ENCODE results near the gene NMBR. TPM values are rescaled to one million over a fixed set of nuclear protein-coding genes. Genes with fewer than 3 reads are reported as not detected.
"Not testable (repeated sequence)": the region's sequence is repeated elsewhere in the genome, so short reads cannot be mapped to it uniquely, and the experiment has no call there.

The NMBR gene
- not detected for total RNA-seq
- not detected for polyA plus RNA-seq
- long read RNA-seq, donor 1, result 0 reads
- long read RNA-seq, donor 2, result 0 reads
- long read RNA-seq, donor 3, result 0 reads
- long read RNA-seq, donor 4, result 0 reads

GRCh38 chr6:142146828-142147662 lies at the start of gene NMBR, which contains the start of gene VTA1:
Gene NMBR, minus strand, starts transcription at chr6:142147122. Its CDS starts 58,464 bp downstream, at chr6:142088658.
Gene VTA1, plus strand, starts transcription at chr6:142147263. Its CDS starts 25 bp downstream, at chr6:142147288.
- Histone ChIP-seq H3K27me3 (ENCODE audit: control insufficient read depth, insufficient read depth) (no peaks in the 10 kb centered on the region), H3K9me3 (ENCODE audit: control insufficient read depth, low read length) (no peaks in the 10 kb centered on the region), H3K4me3 (ENCODE audit: low read length) (peak within 1 kb of the TSS; percentile 90), H3K4me1 (ENCODE audit: control insufficient read depth, insufficient read depth, low read length) (peaks cover 2% of the 10 kb centered on the region), H3K27ac (ENCODE audit: low read length) (peak within 1 kb of the TSS; percentile 0)
- intact Hi-C loops (cut with DNase I), result loop anchor here in 2 of 4 donors (5.0 kb wide), 2 partner anchors 60 to 240 kb away; no protein-coding TSS in a partner anchor
- WGBS, result under 1% methylated on average over 38 of the region's 38 CpGs
- DNase-seq, result peak; percentile 97 to 98 (median 98)
- ATAC-seq, result peak; percentile 99 to 100

GRCh38 chr6:142195862-142196541 lies 49.1 kb upstream of the NMBR start:
- Histone ChIP-seq H3K9me3 (ENCODE audit: control insufficient read depth, low read length) (no peaks in the 10 kb centered on the region), H3K27ac (ENCODE audit: low read length) (no peak overlapping the region), H3K27me3 (ENCODE audit: control insufficient read depth, insufficient read depth) (no peaks in the 10 kb centered on the region), H3K4me3 (ENCODE audit: low read length) (no peak overlapping the region), H3K4me1 (ENCODE audit: control insufficient read depth, insufficient read depth, low read length) (no peaks in the 10 kb centered on the region)
- DNase-seq (no peak), ATAC-seq (no peak)
- intact Hi-C loops (cut with DNase I), result no loop called here
- 97% methylated on average over 4 of the region's 4 CpGs for WGBS

GRCh38 chr6:142193621-142194020 lies 46.7 kb upstream of the NMBR start:
- H3K27me3 ChIP-seq (ENCODE audit: control insufficient read depth, insufficient read depth), result no peaks in the 10 kb centered on the region
- no peaks in the 10 kb centered on the region for H3K4me1 ChIP-seq (ENCODE audit: control insufficient read depth, insufficient read depth, low read length)
- intact Hi-C loops (cut with DNase I), result no loop called here
- H3K4me3 ChIP-seq (ENCODE audit: low read length), result no peak overlapping the region
- no peak for DNase-seq
- H3K27ac ChIP-seq (ENCODE audit: low read length), result no peak overlapping the region
- no peak for ATAC-seq
- H3K9me3 ChIP-seq (ENCODE audit: control insufficient read depth, low read length), result no peaks in the 10 kb centered on the region

GRCh38 chr6:142192343-142192742 lies 45.4 kb upstream of the NMBR start:
- intact Hi-C loops (cut with DNase I), result no loop called here
- DNase-seq (no peak), ATAC-seq (no peak)
- Histone ChIP-seq H3K4me3 (ENCODE audit: low read length) (no peak overlapping the region), H3K27ac (ENCODE audit: low read length) (no peak overlapping the region), H3K9me3 (ENCODE audit: control insufficient read depth, low read length) (no peaks in the 10 kb centered on the region), H3K4me1 (ENCODE audit: control insufficient read depth, insufficient read depth, low read length) (peaks cover under 1% of the 10 kb centered on the region), H3K27me3 (ENCODE audit: control insufficient read depth, insufficient read depth) (no peaks in the 10 kb centered on the region)
- whole genome bisulfite sequencing, result 96% methylated on average over 1 of the region's 1 CpG

GRCh38 chr6:142189057-142189456 lies 42.1 kb upstream of the NMBR start:
- peaks cover 4% of the 10 kb centered on the region for H3K4me1 ChIP-seq (ENCODE audit: control insufficient read depth, insufficient read depth, low read length)
- H3K9me3 ChIP-seq (ENCODE audit: control insufficient read depth, low read length), result no peaks in the 10 kb centered on the region
- intact Hi-C loops (cut with DNase I), result no loop called here
- no peaks in the 10 kb centered on the region for H3K27me3 ChIP-seq (ENCODE audit: control insufficient read depth, insufficient read depth)
- H3K4me3 ChIP-seq (ENCODE audit: low read length), result no peak overlapping the region
- DNase-seq (no peak), ATAC-seq (peak in 1 of 2 donors; percentile 50)
- 59% methylated on average over 2 of the region's 2 CpGs for WGBS
- no peak overlapping the region for H3K27ac ChIP-seq (ENCODE audit: low read length)

- intact Hi-C loops (cut with DNase I); ATAC-seq; H3K9me3 ChIP-seq (ENCODE audit: control insufficient read depth, low read length); H3K27ac ChIP-seq (ENCODE audit: low read length); H3K27me3 ChIP-seq (ENCODE audit: control insufficient read depth, insufficient read depth); H3K4me1 ChIP-seq (ENCODE audit: control insufficient read depth, insufficient read depth, low read length); H3K4me3 ChIP-seq (ENCODE audit: low read length): not testable (repeated sequence)
- whole genome bisulfite sequencing, result 97% methylated on average over 8 of the region's 8 CpGs
- peak in 2 of 3 donors; percentile 14 to 18 for DNase-seq
Observed at GRCh38 chr6:142188341-142188740, 41.4 kb upstream of the NMBR start.

GRCh38 chr6:142187209-142187608 lies 40.3 kb upstream of the NMBR start:
- peaks cover 4% of the 10 kb centered on the region for H3K4me1 ChIP-seq (ENCODE audit: control insufficient read depth, insufficient read depth, low read length)
- H3K4me3 ChIP-seq (ENCODE audit: low read length), result no peak overlapping the region
- H3K27ac ChIP-seq (ENCODE audit: low read length), result no peak overlapping the region
- intact Hi-C loops (cut with DNase I), result no loop called here
- WGBS, result 21% methylated on average over 1 of the region's 1 CpG
- DNase-seq (peak; percentile 51 to 74 (median 63)), ATAC-seq (peak; percentile 41 to 82)
- no peaks in the 10 kb centered on the region for H3K27me3 ChIP-seq (ENCODE audit: control insufficient read depth, insufficient read depth)
- H3K9me3 ChIP-seq (ENCODE audit: control insufficient read depth, low read length), result no peaks in the 10 kb centered on the region

- ATAC-seq, result no peak
- no peaks in the 10 kb centered on the region for H3K9me3 ChIP-seq (ENCODE audit: control insufficient read depth, low read length)
- 94% methylated on average over 1 of the region's 1 CpG for WGBS
- no peak overlapping the region for H3K27ac ChIP-seq (ENCODE audit: low read length)
- no peak for DNase-seq
- no peaks in the 10 kb centered on the region for H3K27me3 ChIP-seq (ENCODE audit: control insufficient read depth, insufficient read depth)
- H3K4me3 ChIP-seq (ENCODE audit: low read length), result no peak overlapping the region
- peaks cover 4% of the 10 kb centered on the region for H3K4me1 ChIP-seq (ENCODE audit: control insufficient read depth, insufficient read depth, low read length)
- intact Hi-C loops (cut with DNase I), result no loop called here
Observed at GRCh38 chr6:142185641-142186040, 38.7 kb upstream of the NMBR start.

- intact Hi-C loops (cut with DNase I), result no loop called here
- no peak for DNase-seq
- Histone ChIP-seq H3K27me3 (ENCODE audit: control insufficient read depth, insufficient read depth) (no peaks in the 10 kb centered on the region), H3K4me1 (ENCODE audit: control insufficient read depth, insufficient read depth, low read length) (peaks cover 4% of the 10 kb centered on the region), H3K9me3 (ENCODE audit: control insufficient read depth, low read length) (no peaks in the 10 kb centered on the region), H3K27ac (ENCODE audit: low read length) (no peak overlapping the region), H3K4me3 (ENCODE audit: low read length) (no peak overlapping the region)
- ATAC-seq, result no peak
- WGBS, result 84% methylated on average over 2 of the region's 2 CpGs
Observed at GRCh38 chr6:142184307-142184706, 37.4 kb upstream of the NMBR start.

GRCh38 chr6:142183351-142183750 lies 36.4 kb upstream of the NMBR start:
- Histone ChIP-seq H3K9me3 (ENCODE audit: control insufficient read depth, low read length) (no peaks in the 10 kb centered on the region), H3K27ac (ENCODE audit: low read length) (no peak overlapping the region), H3K27me3 (ENCODE audit: control insufficient read depth, insufficient read depth) (no peaks in the 10 kb centered on the region), H3K4me3 (ENCODE audit: low read length) (no peak overlapping the region), H3K4me1 (ENCODE audit: control insufficient read depth, insufficient read depth, low read length) (peaks cover 4% of the 10 kb centered on the region)
- intact Hi-C loops (cut with DNase I), result no loop called here
- no peak for ATAC-seq
- no peak for DNase-seq
- 88% methylated on average over 1 of the region's 1 CpG for WGBS

GRCh38 chr6:142182004-142182403 lies 35.1 kb upstream of the NMBR start:
- Histone ChIP-seq H3K9me3 (ENCODE audit: control insufficient read depth, low read length) (no peaks in the 10 kb centered on the region), H3K4me3 (ENCODE audit: low read length) (no peak overlapping the region), H3K27ac (ENCODE audit: low read length) (no peak overlapping the region), H3K27me3 (ENCODE audit: control insufficient read depth, insufficient read depth) (no peaks in the 10 kb centered on the region), H3K4me1 (ENCODE audit: control insufficient read depth, insufficient read depth, low read length) (peaks cover 2% of the 10 kb centered on the region)
- no peak for ATAC-seq
- intact Hi-C loops (cut with DNase I), result no loop called here
- no peak for DNase-seq

Measured in right cardiac atrium (tissue), 5 donors.